ENCODE results near the gene OLA1. TPM values are rescaled to one million over a fixed set of nuclear protein-coding genes. Genes with fewer than 3 reads are reported as not detected.
A peak's percentile ranks its signal among the peaks of the same experiment; 100 is the strongest.

The OLA1 gene
- total RNA-seq, 4 donors from 2014 or later, result 75.4 to 111 (median 92.8) TPM

- DNase-seq (no peak), ATAC-seq (no peak)
- in situ Hi-C loops (cut with MboI; ENCODE audit: low sequenced_read_pairs in 4 of 4) (loop anchor here in 3 of 4 donors (5.0 to 25.0 kb wide), 4 partner anchors 74 to 451 kb away; partner anchors contain the start of gene SP3 (in 1 of the 3)), intact Hi-C loops (cut with DNase I; ENCODE audit: low total_unique reads) (loop anchor here (5.0 to 10.0 kb wide), 2 partner anchors 156 to 824 kb away; no protein-coding TSS in a partner anchor)
- Histone ChIP-seq H3K27me3 (no peaks in the 10 kb centered on the region), H3K4me3 (no peak overlapping the region), H3K36me3 (no peaks in the 10 kb centered on the region), H3K9me3 (no peaks in the 10 kb centered on the region), H3K27ac (peak overlapping the region in 1 of 4 donors; percentile 71), H3K4me1 (peaks cover 11 to 36% of the 10 kb centered on the region in 2 donors)
- TF ChIP-seq CTCF (IDR thresholded peaks at IDR 0.05 in 4 of 5, conservative IDR thresholded peaks at IDR 0.05 in 1 of 5), result no peak
- no peak for TF ChIP-seq POLR2A (IDR thresholded peaks at IDR 0.05)
Measured at GRCh38 chr2:174038462-174038861, 209.9 kb downstream of the OLA1 start.

GRCh38 chr2:174036825-174037224 lies 211.5 kb downstream of the OLA1 start:
- H3K27ac ChIP-seq, result peak overlapping the region; percentile 45 to 79 (median 61)
- intact Hi-C loops (cut with DNase I; ENCODE audit: low total_unique reads), result loop anchor here (1.0 to 10.0 kb wide), 4 partner anchors 12 to 822 kb away; partner anchors contain the start of gene SP3
- TF ChIP-seq CTCF (IDR thresholded peaks at IDR 0.05 in 4 of 5, conservative IDR thresholded peaks at IDR 0.05 in 1 of 5), result no peak
- no peak for TF ChIP-seq POLR2A (IDR thresholded peaks at IDR 0.05)
- DNase-seq (no peak), ATAC-seq (peak; percentile 62 to 70)
- in situ Hi-C loops (cut with MboI; ENCODE audit: low sequenced_read_pairs in 4 of 4), result loop anchor here in 3 of 4 donors (5.0 to 25.0 kb wide), 4 partner anchors 72 to 450 kb away; partner anchors contain the start of gene SP3 (in 1 of the 3)
- peak overlapping the region in 3 of 4 donors; percentile 2 to 42 (median 2) for H3K4me3 ChIP-seq
- no peaks in the 10 kb centered on the region for H3K36me3 ChIP-seq
- no peaks in the 10 kb centered on the region for H3K9me3 ChIP-seq
- H3K4me1 ChIP-seq, result peaks cover 11 to 36% of the 10 kb centered on the region in 2 donors
- H3K27me3 ChIP-seq, result no peaks in the 10 kb centered on the region

GRCh38 chr2:174035981-174036742 lies 212.2 kb downstream of the OLA1 start:
- Histone ChIP-seq H3K27me3 (no peaks in the 10 kb centered on the region), H3K4me3 (peak overlapping the region in 3 of 4 donors; percentile 2 to 42 (median 2)), H3K36me3 (no peaks in the 10 kb centered on the region), H3K9me3 (no peaks in the 10 kb centered on the region), H3K4me1 (peaks cover 11 to 36% of the 10 kb centered on the region in 2 donors), H3K27ac (peak overlapping the region; percentile 45 to 79 (median 61))
- intact Hi-C loops (cut with DNase I; ENCODE audit: low total_unique reads) (loop anchor here (1.0 to 10.0 kb wide), 4 partner anchors 11 to 821 kb away; partner anchors contain the start of gene SP3), in situ Hi-C loops (cut with MboI; ENCODE audit: low sequenced_read_pairs in 4 of 4) (loop anchor here in 3 of 4 donors (5.0 to 25.0 kb wide), 4 partner anchors 71 to 449 kb away; partner anchors contain the start of gene SP3 (in 1 of the 3))
- ATAC-seq, result peak; percentile 70 to 81
- DNase-seq, result peak; percentile 68 to 78
- TF ChIP-seq CTCF (IDR thresholded peaks at IDR 0.05 in 4 of 5, conservative IDR thresholded peaks at IDR 0.05 in 1 of 5) (peak; percentile 12 to 25 (median 24)), POLR2A (IDR thresholded peaks at IDR 0.05) (no peak)

- intact Hi-C loops (cut with DNase I; ENCODE audit: low total_unique reads), result loop anchor here (5.0 to 10.0 kb wide), 2 partner anchors 153 to 820 kb away; no protein-coding TSS in a partner anchor
- no peaks in the 10 kb centered on the region for H3K9me3 ChIP-seq
- H3K36me3 ChIP-seq, result no peaks in the 10 kb centered on the region
- ATAC-seq (no peak), DNase-seq (no peak)
- peaks cover 11 to 36% of the 10 kb centered on the region in 2 donors for H3K4me1 ChIP-seq
- in situ Hi-C loops (cut with MboI; ENCODE audit: low sequenced_read_pairs in 4 of 4), result loop anchor here in 3 of 4 donors (5.0 to 25.0 kb wide), 4 partner anchors 70 to 448 kb away; partner anchors contain the start of gene SP3 (in 1 of the 3)
- H3K27me3 ChIP-seq, result no peaks in the 10 kb centered on the region
- H3K27ac ChIP-seq, result no peak overlapping the region
- TF ChIP-seq POLR2A (IDR thresholded peaks at IDR 0.05), result no peak
- no peak overlapping the region for H3K4me3 ChIP-seq
Measured at GRCh38 chr2:174035117-174035635, 213.2 kb downstream of the OLA1 start.
